ENCODE measurements around the gene TTI1.
"Not testable (repeated sequence)": the region's sequence is repeated elsewhere in the genome, so short reads cannot be mapped to it uniquely, and the experiment has no call there.

Gene TTI1

DNA sequence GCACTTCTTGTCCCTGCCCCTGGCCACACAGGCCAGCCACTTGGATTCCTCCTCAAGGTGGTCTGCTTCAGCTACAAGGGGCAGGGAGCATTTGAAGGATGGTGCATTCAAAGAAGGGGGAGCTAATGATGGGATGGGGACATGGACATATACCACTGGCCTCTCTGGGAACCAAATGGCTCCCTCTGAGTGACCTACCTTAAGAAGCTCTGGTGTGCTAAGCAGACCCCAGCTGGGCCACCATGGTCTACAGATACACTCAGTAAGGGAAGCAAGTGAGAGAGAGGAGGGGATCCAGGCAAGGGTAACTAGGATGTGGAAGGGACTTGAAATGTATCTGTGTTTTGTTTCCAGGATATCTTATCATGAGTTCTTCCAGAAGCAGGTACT is 62.4 kb downstream of the TTI1 start:
- no peaks in the 10 kb centered on the region for H3K36me3 ChIP-seq
- intact Hi-C loops (cut with DNase I; ENCODE audit: low total_unique reads), result no loop called here
- H3K27me3 ChIP-seq, result no peaks in the 10 kb centered on the region
- H3K9me3 ChIP-seq, result peaks cover 0 to 23% (median 17%) of the 10 kb centered on the region in 3 donors
- TF ChIP-seq, protein P1, sequence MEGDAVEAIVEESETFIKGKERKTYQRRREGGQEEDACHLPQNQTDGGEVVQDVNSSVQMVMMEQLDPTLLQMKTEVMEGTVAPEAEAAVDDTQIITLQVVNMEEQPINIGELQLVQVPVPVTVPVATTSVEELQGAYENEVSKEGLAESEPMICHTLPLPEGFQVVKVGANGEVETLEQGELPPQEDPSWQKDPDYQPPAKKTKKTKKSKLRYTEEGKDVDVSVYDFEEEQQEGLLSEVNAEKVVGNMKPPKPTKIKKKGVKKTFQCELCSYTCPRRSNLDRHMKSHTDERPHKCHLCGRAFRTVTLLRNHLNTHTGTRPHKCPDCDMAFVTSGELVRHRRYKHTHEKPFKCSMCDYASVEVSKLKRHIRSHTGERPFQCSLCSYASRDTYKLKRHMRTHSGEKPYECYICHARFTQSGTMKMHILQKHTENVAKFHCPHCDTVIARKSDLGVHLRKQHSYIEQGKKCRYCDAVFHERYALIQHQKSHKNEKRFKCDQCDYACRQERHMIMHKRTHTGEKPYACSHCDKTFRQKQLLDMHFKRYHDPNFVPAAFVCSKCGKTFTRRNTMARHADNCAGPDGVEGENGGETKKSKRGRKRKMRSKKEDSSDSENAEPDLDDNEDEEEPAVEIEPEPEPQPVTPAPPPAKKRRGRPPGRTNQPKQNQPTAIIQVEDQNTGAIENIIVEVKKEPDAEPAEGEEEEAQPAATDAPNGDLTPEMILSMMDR (IDR thresholded peaks at IDR 0.05), result no peak
- peak in 1 of 2 donors; percentile 17 for DNase-seq
- no peak overlapping the region for H3K27ac ChIP-seq
- no peak overlapping the region for H3K4me3 ChIP-seq
- peaks cover 0 to 19% (median 3%) of the 10 kb centered on the region in 4 donors for H3K4me1 ChIP-seq

DNA sequence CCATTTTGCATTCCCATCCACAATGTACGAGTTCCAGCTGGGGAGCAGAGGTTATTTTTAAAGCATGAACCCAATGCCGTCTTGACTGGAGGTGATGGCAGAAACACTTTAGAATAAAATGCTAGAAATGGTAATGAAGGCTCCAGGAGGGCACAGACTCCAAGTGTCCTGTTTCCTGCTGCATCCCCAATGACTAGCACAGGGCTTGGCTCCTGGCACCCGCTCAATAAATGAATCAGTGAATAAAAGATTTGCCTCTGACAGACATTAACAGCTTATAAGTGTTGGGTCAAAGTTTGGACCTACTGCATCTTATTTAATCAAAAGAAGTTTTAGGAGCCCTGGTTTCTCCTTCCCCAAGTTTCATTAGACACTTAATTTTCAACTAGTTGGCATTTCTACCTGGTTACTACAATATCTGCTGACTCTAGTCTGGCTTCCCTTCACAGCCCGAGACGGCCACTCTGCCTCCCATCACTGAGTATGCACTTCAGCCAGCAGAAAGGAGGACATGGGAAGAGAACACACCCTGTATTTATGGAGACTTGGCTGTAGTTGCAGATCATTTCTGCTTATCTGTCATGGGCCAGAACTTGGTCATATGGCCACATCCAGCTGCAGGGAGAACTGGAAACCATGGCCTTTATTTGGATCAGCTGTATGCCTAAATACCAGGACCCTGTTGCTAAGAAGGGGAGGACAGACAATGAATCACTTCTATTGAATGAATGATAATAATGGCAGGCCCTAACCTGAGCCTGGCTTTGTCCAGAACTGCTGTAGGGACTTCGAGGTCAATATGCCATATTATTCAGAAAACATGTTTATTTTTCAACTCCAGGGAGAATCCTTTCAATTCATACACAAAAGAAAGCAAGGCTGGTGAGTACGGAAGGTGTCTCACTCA is 63.1 kb downstream of the TTI1 start:
- Histone ChIP-seq H3K27ac (no peak overlapping the region), H3K9me3 (peaks cover 0 to 23% (median 17%) of the 10 kb centered on the region in 3 donors), H3K4me1 (peaks cover 0 to 19% (median 3%) of the 10 kb centered on the region in 4 donors), H3K4me3 (no peak overlapping the region), H3K27me3 (no peaks in the 10 kb centered on the region), H3K36me3 (no peaks in the 10 kb centered on the region)
- intact Hi-C loops (cut with DNase I; ENCODE audit: low total_unique reads), result no loop called here
- peak in 1 of 2 donors; percentile 2 for DNase-seq
- TF ChIP-seq, protein P1 (IDR thresholded peaks at IDR 0.05), result no peak

DNA sequence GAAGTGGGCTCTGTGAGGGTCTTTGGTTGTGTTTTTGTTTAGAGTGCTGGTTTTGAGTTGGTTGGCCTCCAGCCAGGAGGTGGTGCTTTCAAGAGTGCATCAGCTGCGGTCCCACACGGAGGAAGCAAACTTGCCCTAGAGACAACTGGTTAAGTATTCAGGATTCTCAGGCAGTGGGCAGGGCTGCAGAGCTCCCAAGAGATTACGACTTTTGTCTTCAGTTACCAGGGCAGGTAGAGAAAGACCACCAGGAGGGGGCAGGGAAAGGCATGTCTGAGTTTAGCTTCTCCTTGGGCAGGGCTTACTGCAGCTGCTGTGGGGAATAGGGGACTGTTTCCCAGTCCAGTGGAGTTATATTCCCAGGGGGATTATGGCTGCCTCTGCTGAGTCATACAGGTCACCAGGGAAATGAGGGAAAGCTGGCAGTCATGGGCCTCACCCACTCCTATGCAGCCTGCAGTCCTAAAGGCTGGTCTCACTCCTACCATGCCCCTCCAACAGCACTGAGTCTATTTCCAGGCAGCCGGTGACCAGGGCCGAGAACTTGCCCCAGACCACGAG is 64.3 kb downstream of the TTI1 start:
- Histone ChIP-seq H3K27me3 (no peaks in the 10 kb centered on the region), H3K4me1 (peaks cover 0 to 19% (median 3%) of the 10 kb centered on the region in 4 donors), H3K9me3 (peaks cover 0 to 23% (median 17%) of the 10 kb centered on the region in 3 donors), H3K36me3 (no peaks in the 10 kb centered on the region), H3K27ac (no peak overlapping the region), H3K4me3 (no peak overlapping the region)
- TF ChIP-seq, protein P1 (IDR thresholded peaks at IDR 0.05), result no peak
- DNase-seq, result peak in 1 of 2 donors; percentile 71
- intact Hi-C loops (cut with DNase I; ENCODE audit: low total_unique reads), result no loop called here

DNA sequence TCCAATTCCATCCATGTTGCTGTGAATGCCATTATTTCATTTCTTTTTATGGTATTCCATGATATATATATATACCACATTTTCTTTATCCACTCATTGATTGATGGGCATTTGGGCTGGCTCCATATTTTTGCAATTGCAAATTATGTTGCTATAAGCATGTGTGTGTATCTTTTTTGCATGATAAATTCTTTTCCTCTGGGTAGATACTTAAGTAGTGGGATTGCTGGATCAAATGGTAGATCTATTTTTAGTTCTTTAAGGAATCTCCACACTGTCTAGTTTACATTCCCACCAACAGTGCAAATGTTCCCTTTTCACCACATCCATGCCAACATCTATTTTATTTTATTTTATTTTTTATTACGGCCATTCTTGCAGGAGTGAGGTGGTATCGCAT is 69.8 kb downstream of the TTI1 start:
- peaks cover 0 to 20% (median 14%) of the 10 kb centered on the region in 3 donors for H3K9me3 ChIP-seq
- DNase-seq; H3K4me3 ChIP-seq; intact Hi-C loops (cut with DNase I; ENCODE audit: low total_unique reads); H3K27ac ChIP-seq; H3K36me3 ChIP-seq; H3K4me1 ChIP-seq; H3K27me3 ChIP-seq: not testable (repeated sequence)

DNA sequence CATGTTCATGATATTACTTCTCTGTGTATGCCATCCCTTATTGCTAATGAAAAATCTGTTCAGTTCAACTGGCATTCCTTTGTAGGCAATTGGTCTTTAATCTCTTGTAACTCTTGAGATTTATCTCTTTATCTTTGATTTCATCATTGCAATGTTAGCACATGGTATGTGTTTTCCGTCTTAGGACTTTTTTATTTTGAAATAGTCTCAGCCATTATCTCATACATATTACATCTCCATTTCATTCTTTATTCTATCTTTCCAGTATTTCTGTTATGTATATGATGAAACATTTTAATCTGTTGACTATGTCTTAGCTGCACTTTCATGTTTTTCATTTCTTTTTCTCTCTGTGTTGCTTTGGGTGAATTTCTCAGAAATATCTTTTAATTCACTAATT is 72.2 kb downstream of the TTI1 start:
- H3K9me3 ChIP-seq, result peaks cover 0 to 4% (median 2%) of the 10 kb centered on the region in 3 donors
- H3K36me3 ChIP-seq, result no peaks in the 10 kb centered on the region
- intact Hi-C loops (cut with DNase I; ENCODE audit: low total_unique reads), result no loop called here
- H3K4me3 ChIP-seq, result no peak overlapping the region
- TF ChIP-seq, protein P1 (IDR thresholded peaks at IDR 0.05), result no peak
- H3K27ac ChIP-seq, result no peak overlapping the region
- H3K27me3 ChIP-seq, result no peaks in the 10 kb centered on the region
- no peaks in the 10 kb centered on the region for H3K4me1 ChIP-seq
- no peak for DNase-seq

Measured in tibial artery (tissue), 4 donors.